ENCODE data around the gene RASSF10. TPM values are rescaled to one million over a fixed set of nuclear protein-coding genes. Genes with fewer than 3 reads are reported as not detected.

The RASSF10 gene
- total RNA-seq, 1 donor from 2014 or later, result 0.52 TPM

- H3K36me3 ChIP-seq (ENCODE audit: control insufficient read depth in 3 of 3, insufficient read depth in 3 of 3, low read length in 3 of 3), result no peaks in the 10 kb centered on the region
- no peak overlapping the region for H3K9ac ChIP-seq (ENCODE audit: low read depth in 1 of 3, low read length in 3 of 3)
- no peak overlapping the region for H3K4me3 ChIP-seq (ENCODE audit: low read length in 3 of 3)
- H3K4me1 ChIP-seq (ENCODE audit: control insufficient read depth in 3 of 3, insufficient read depth in 3 of 3, low read length in 3 of 3), result peaks cover 0 to under 1% (median under 1%) of the 10 kb centered on the region in 3 donors
- H3K27ac ChIP-seq (ENCODE audit: low read depth, low read length), result no peak overlapping the region
- H3K9me3 ChIP-seq (ENCODE audit: control insufficient read depth in 3 of 3, low read length in 3 of 3), result no peaks in the 10 kb centered on the region
- H3K27me3 ChIP-seq (ENCODE audit: control insufficient read depth in 3 of 3, insufficient read depth in 3 of 3, low read length in 3 of 3), result peaks cover 14 to 27% (median 21%) of the 10 kb centered on the region in 3 donors
Measured at GRCh38 chr11:13015753-13016152, 6.6 kb downstream of the RASSF10 start.

- H3K4me3 ChIP-seq (ENCODE audit: low read length in 3 of 3), result no peak overlapping the region
- H3K9ac ChIP-seq (ENCODE audit: low read depth in 1 of 3, low read length in 3 of 3), result no peak overlapping the region
- peaks cover 9 to 23% (median 16%) of the 10 kb centered on the region in 3 donors for H3K27me3 ChIP-seq (ENCODE audit: control insufficient read depth in 3 of 3, insufficient read depth in 3 of 3, low read length in 3 of 3)
- H3K4me1 ChIP-seq (ENCODE audit: control insufficient read depth in 3 of 3, insufficient read depth in 3 of 3, low read length in 3 of 3), result no peaks in the 10 kb centered on the region
- H3K36me3 ChIP-seq (ENCODE audit: control insufficient read depth in 3 of 3, insufficient read depth in 3 of 3, low read length in 3 of 3), result no peaks in the 10 kb centered on the region
- H3K27ac ChIP-seq (ENCODE audit: low read depth, low read length), result no peak overlapping the region
- no peaks in the 10 kb centered on the region for H3K9me3 ChIP-seq (ENCODE audit: control insufficient read depth in 3 of 3, low read length in 3 of 3)
Measured at GRCh38 chr11:13016415-13016814, 7.3 kb downstream of the RASSF10 start.

DNA sequence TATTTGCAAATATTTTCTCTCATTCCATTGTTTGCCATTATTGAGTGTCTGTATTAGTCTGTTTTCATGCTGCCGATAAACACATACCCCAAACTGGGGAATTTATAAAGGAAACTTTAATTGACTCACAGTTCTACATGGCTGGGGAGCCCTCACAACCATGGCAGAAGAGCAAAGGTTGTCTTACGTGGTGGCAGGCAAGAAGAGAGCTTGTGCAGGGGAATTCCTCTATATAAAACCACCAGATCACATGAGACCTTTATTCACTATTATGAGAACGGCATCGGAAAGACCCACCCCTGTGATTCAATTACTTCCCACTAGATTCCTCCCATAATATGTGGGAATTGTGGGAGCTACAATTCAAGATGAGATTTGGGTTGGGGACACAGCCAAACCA lies 10.2 kb downstream of the RASSF10 start:
- no peak overlapping the region for H3K9ac ChIP-seq (ENCODE audit: low read depth in 1 of 3, low read length in 3 of 3)
- H3K9me3 ChIP-seq (ENCODE audit: control insufficient read depth in 3 of 3, low read length in 3 of 3), result no peaks in the 10 kb centered on the region
- no peak overlapping the region for H3K4me3 ChIP-seq (ENCODE audit: low read length in 3 of 3)
- H3K27ac ChIP-seq (ENCODE audit: low read depth, low read length), result no peak overlapping the region
- H3K36me3 ChIP-seq (ENCODE audit: control insufficient read depth in 3 of 3, insufficient read depth in 3 of 3, low read length in 3 of 3), result no peaks in the 10 kb centered on the region
- H3K4me1 ChIP-seq (ENCODE audit: control insufficient read depth in 3 of 3, insufficient read depth in 3 of 3, low read length in 3 of 3), result no peaks in the 10 kb centered on the region
- peaks cover 0 to 4% (median 0%) of the 10 kb centered on the region in 3 donors for H3K27me3 ChIP-seq (ENCODE audit: control insufficient read depth in 3 of 3, insufficient read depth in 3 of 3, low read length in 3 of 3)

DNA sequence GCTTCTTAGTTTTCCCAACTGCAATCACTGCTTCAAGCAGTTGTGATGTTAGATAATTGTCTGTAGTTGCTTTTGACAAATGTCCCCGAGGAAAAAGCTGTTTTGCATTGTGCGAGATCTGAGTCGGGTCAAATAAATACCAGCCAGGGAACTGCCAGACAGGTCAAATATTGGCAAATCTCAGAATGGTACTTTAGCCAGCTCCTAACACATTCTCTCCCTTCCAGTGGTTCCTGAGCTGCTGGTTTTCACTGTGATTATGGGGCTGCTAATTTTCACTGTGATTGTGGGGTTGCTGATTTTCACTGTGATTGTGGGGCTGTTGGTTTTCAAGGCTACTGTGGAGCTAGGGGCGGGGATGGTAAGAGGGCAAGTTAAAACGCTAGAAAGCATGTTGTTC lies 14.3 kb downstream of the RASSF10 start:
- Histone ChIP-seq H3K36me3 (ENCODE audit: control insufficient read depth in 3 of 3, insufficient read depth in 3 of 3, low read length in 3 of 3) (no peaks in the 10 kb centered on the region), H3K4me1 (ENCODE audit: control insufficient read depth in 3 of 3, insufficient read depth in 3 of 3, low read length in 3 of 3) (no peaks in the 10 kb centered on the region), H3K4me3 (ENCODE audit: low read length in 3 of 3) (no peak overlapping the region), H3K27me3 (ENCODE audit: control insufficient read depth in 3 of 3, insufficient read depth in 3 of 3, low read length in 3 of 3) (peaks cover 0 to 5% (median 3%) of the 10 kb centered on the region in 3 donors), H3K27ac (ENCODE audit: low read depth, low read length) (no peak overlapping the region), H3K9me3 (ENCODE audit: control insufficient read depth in 3 of 3, low read length in 3 of 3) (no peaks in the 10 kb centered on the region), H3K9ac (ENCODE audit: low read depth in 1 of 3, low read length in 3 of 3) (no peak overlapping the region)

DNA sequence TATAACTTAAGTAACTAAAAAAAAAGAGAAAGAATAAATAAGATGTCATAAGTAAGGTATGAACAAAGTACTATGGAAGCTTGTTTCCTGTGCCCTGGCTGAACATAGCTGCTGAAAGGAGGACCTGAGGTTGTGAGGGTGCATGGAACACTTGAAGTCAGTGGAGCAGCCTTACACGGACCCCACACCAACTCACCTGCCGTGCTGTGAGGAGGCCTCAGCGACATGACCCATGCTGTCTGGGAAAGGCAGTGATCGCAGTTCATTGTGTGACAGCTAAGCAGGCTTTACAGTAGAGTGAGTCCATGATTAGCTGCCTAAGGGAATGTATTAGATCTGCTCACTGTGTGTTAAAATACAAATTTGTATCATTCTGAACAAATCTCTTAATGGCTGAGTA lies 17.6 kb downstream of the RASSF10 start:
- Histone ChIP-seq H3K4me3 (ENCODE audit: low read length in 3 of 3) (no peak overlapping the region), H3K4me1 (ENCODE audit: control insufficient read depth in 3 of 3, insufficient read depth in 3 of 3, low read length in 3 of 3) (peaks cover 0 to 5% (median 3%) of the 10 kb centered on the region in 3 donors)

GRCh38 chr11:13028322-13028721 lies 19.2 kb downstream of the RASSF10 start:
- H3K4me1 ChIP-seq (ENCODE audit: control insufficient read depth in 3 of 3, insufficient read depth in 3 of 3, low read length in 3 of 3), result peaks cover 0 to 5% (median 3%) of the 10 kb centered on the region in 3 donors
- H3K9ac ChIP-seq (ENCODE audit: low read depth in 1 of 3, low read length in 3 of 3), result no peak overlapping the region
- H3K36me3 ChIP-seq (ENCODE audit: control insufficient read depth in 3 of 3, insufficient read depth in 3 of 3, low read length in 3 of 3), result no peaks in the 10 kb centered on the region
- H3K9me3 ChIP-seq (ENCODE audit: control insufficient read depth in 3 of 3, low read length in 3 of 3), result no peaks in the 10 kb centered on the region
- H3K27ac ChIP-seq (ENCODE audit: low read depth, low read length), result no peak overlapping the region
- peaks cover 0 to 9% (median 6%) of the 10 kb centered on the region in 3 donors for H3K27me3 ChIP-seq (ENCODE audit: control insufficient read depth in 3 of 3, insufficient read depth in 3 of 3, low read length in 3 of 3)
- H3K4me3 ChIP-seq (ENCODE audit: low read length in 3 of 3), result no peak overlapping the region

More for the DNA sequence above, 17.6 kb downstream of the RASSF10 start:
- H3K27me3 ChIP-seq (ENCODE audit: control insufficient read depth in 3 of 3, insufficient read depth in 3 of 3, low read length in 3 of 3), result peaks cover 0 to 9% (median 6%) of the 10 kb centered on the region in 3 donors
- H3K9me3 ChIP-seq (ENCODE audit: control insufficient read depth in 3 of 3, low read length in 3 of 3), result no peaks in the 10 kb centered on the region
- no peak overlapping the region for H3K27ac ChIP-seq (ENCODE audit: low read depth, low read length)
- H3K36me3 ChIP-seq (ENCODE audit: control insufficient read depth in 3 of 3, insufficient read depth in 3 of 3, low read length in 3 of 3), result no peaks in the 10 kb centered on the region
- no peak overlapping the region for H3K9ac ChIP-seq (ENCODE audit: low read depth in 1 of 3, low read length in 3 of 3)

GRCh38 chr11:13029872-13030271 lies 20.8 kb downstream of the RASSF10 start:
- Histone ChIP-seq H3K4me3 (ENCODE audit: low read length in 3 of 3) (no peak overlapping the region), H3K4me1 (ENCODE audit: control insufficient read depth in 3 of 3, insufficient read depth in 3 of 3, low read length in 3 of 3) (peaks cover 0 to 5% (median 3%) of the 10 kb centered on the region in 3 donors), H3K36me3 (ENCODE audit: control insufficient read depth in 3 of 3, insufficient read depth in 3 of 3, low read length in 3 of 3) (no peaks in the 10 kb centered on the region), H3K27ac (ENCODE audit: low read depth, low read length) (no peak overlapping the region), H3K9ac (ENCODE audit: low read depth in 1 of 3, low read length in 3 of 3) (no peak overlapping the region), H3K27me3 (ENCODE audit: control insufficient read depth in 3 of 3, insufficient read depth in 3 of 3, low read length in 3 of 3) (peaks cover 3 to 9% (median 6%) of the 10 kb centered on the region in 3 donors), H3K9me3 (ENCODE audit: control insufficient read depth in 3 of 3, low read length in 3 of 3) (no peaks in the 10 kb centered on the region)

GRCh38 chr11:13030857-13031256 lies 21.7 kb downstream of the RASSF10 start:
- H3K27ac ChIP-seq (ENCODE audit: low read depth, low read length), result no peak overlapping the region
- no peaks in the 10 kb centered on the region for H3K9me3 ChIP-seq (ENCODE audit: control insufficient read depth in 3 of 3, low read length in 3 of 3)
- H3K4me3 ChIP-seq (ENCODE audit: low read length in 3 of 3), result no peak overlapping the region
- H3K4me1 ChIP-seq (ENCODE audit: control insufficient read depth in 3 of 3, insufficient read depth in 3 of 3, low read length in 3 of 3), result peaks cover 0 to 5% (median 3%) of the 10 kb centered on the region in 3 donors
- no peak overlapping the region for H3K9ac ChIP-seq (ENCODE audit: low read depth in 1 of 3, low read length in 3 of 3)
- peaks cover 3 to 9% (median 6%) of the 10 kb centered on the region in 3 donors for H3K27me3 ChIP-seq (ENCODE audit: control insufficient read depth in 3 of 3, insufficient read depth in 3 of 3, low read length in 3 of 3)
- H3K36me3 ChIP-seq (ENCODE audit: control insufficient read depth in 3 of 3, insufficient read depth in 3 of 3, low read length in 3 of 3), result no peaks in the 10 kb centered on the region

DNA sequence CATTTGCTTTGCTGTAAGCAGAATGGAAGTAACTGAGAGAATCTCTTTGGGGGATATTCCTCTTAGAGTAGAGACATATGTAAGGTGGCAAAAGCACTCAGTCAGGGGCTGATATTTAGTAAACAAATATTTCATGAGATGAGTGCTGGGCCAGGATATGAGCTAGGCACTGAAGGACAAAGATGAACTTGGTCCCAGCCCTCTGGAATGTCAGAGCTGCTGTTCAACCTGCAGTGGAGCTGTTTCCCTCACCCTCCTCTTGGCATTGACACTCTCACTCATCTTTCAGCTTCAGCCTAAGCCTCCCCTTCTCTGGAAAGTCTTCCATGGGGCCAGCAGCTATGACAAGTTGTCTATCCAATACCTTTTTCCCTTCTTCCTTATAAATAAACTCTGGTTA lies 22.2 kb downstream of the RASSF10 start:
- H3K27me3 ChIP-seq (ENCODE audit: control insufficient read depth in 3 of 3, insufficient read depth in 3 of 3, low read length in 3 of 3), result peaks cover 3 to 9% (median 6%) of the 10 kb centered on the region in 3 donors
- H3K4me3 ChIP-seq (ENCODE audit: low read length in 3 of 3), result no peak overlapping the region
- no peaks in the 10 kb centered on the region for H3K9me3 ChIP-seq (ENCODE audit: control insufficient read depth in 3 of 3, low read length in 3 of 3)
- no peak overlapping the region for H3K9ac ChIP-seq (ENCODE audit: low read depth in 1 of 3, low read length in 3 of 3)
- H3K36me3 ChIP-seq (ENCODE audit: control insufficient read depth in 3 of 3, insufficient read depth in 3 of 3, low read length in 3 of 3), result no peaks in the 10 kb centered on the region
- peaks cover 0 to 5% (median 3%) of the 10 kb centered on the region in 3 donors for H3K4me1 ChIP-seq (ENCODE audit: control insufficient read depth in 3 of 3, insufficient read depth in 3 of 3, low read length in 3 of 3)
- H3K27ac ChIP-seq (ENCODE audit: low read depth, low read length), result no peak overlapping the region

GRCh38 chr11:13033760-13034533 lies 24.8 kb downstream of the RASSF10 start:
- no peaks in the 10 kb centered on the region for H3K9me3 ChIP-seq (ENCODE audit: control insufficient read depth in 3 of 3, low read length in 3 of 3)
- no peak overlapping the region for H3K9ac ChIP-seq (ENCODE audit: low read depth in 1 of 3, low read length in 3 of 3)
- peaks cover 0 to 5% (median 3%) of the 10 kb centered on the region in 3 donors for H3K4me1 ChIP-seq (ENCODE audit: control insufficient read depth in 3 of 3, insufficient read depth in 3 of 3, low read length in 3 of 3)
- peaks cover 2 to 4% (median 3%) of the 10 kb centered on the region in 3 donors for H3K27me3 ChIP-seq (ENCODE audit: control insufficient read depth in 3 of 3, insufficient read depth in 3 of 3, low read length in 3 of 3)
- no peak overlapping the region for H3K27ac ChIP-seq (ENCODE audit: low read depth, low read length)
- no peak overlapping the region for H3K4me3 ChIP-seq (ENCODE audit: low read length in 3 of 3)
- no peaks in the 10 kb centered on the region for H3K36me3 ChIP-seq (ENCODE audit: control insufficient read depth in 3 of 3, insufficient read depth in 3 of 3, low read length in 3 of 3)

Data from skeletal muscle tissue (tissue), 4 donors.